ENCODE measurements around the gene FGD6. TPM values are rescaled to one million over a fixed set of nuclear protein-coding genes. Genes with fewer than 3 reads are reported as not detected.
"Not testable (repeated sequence)": the region's sequence is repeated elsewhere in the genome, so short reads cannot be mapped to it uniquely, and the experiment has no call there.

Gene FGD6
- total and polyA plus RNA-seq, 2 donors (not counting 1 experiment from before 2014, with no cell fraction given), result 3.3 to 4.7 TPM

DNA sequence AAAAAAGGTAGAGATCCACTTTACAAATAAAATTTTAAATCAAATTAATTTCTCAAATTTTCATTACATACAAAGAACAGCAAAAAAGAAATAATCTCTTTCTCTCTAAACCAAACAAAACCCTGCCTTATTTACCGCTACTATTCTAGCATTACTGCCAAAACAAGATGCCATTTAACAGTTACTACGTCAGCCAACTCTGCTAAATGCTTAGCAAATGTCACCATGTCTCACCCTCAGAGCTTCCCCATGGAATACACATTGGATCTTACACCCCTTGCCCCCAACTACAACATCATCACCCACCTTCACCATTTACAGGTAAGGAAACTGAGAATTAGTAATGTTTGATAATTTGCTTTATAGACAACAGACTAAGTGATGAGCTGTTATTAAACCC is 120.9 kb downstream of the FGD6 start:
- Histone ChIP-seq H3K79me2 (ENCODE audit: control insufficient read depth, insufficient read depth, low read length) (no peaks in the 10 kb centered on the region), H3K9ac (ENCODE audit: insufficient read depth, low read length) (no peak overlapping the region), H4K20me1 (ENCODE audit: control insufficient read depth, extremely low read depth, insufficient read depth, low read length) (no peaks in the 10 kb centered on the region), H3K27me3 (ENCODE audit: control insufficient read depth, insufficient read depth, low read length) (no peaks in the 10 kb centered on the region), H2AFZ (ENCODE audit: low read length) (no peak overlapping the region), H3K36me3 (ENCODE audit: control insufficient read depth, insufficient read depth, low read length) (no peaks in the 10 kb centered on the region), H3K4me1 (ENCODE audit: control insufficient read depth, extremely low read depth, insufficient read depth, low read length) (peaks cover 5% of the 10 kb centered on the region), H3K9me3 (ENCODE audit: control insufficient read depth, insufficient read depth, low read depth, low read length) (no peaks in the 10 kb centered on the region), H3K4me3 (replicated peaks in 1 of 4; ENCODE audit: control extremely low read depth in 1 of 4, insufficient read depth in 1 of 4, low read depth in 3 of 4, low read length in 4 of 4) (no peak overlapping the region), H3K27ac (ENCODE audit: insufficient read depth, low read length) (no peak overlapping the region), H3K4me2 (ENCODE audit: extremely low read depth, insufficient read depth, low read length) (no peak overlapping the region)
- DNase-seq (ENCODE audit: low read depth in 2 of 2), result no peak
- TF ChIP-seq, protein P1, sequence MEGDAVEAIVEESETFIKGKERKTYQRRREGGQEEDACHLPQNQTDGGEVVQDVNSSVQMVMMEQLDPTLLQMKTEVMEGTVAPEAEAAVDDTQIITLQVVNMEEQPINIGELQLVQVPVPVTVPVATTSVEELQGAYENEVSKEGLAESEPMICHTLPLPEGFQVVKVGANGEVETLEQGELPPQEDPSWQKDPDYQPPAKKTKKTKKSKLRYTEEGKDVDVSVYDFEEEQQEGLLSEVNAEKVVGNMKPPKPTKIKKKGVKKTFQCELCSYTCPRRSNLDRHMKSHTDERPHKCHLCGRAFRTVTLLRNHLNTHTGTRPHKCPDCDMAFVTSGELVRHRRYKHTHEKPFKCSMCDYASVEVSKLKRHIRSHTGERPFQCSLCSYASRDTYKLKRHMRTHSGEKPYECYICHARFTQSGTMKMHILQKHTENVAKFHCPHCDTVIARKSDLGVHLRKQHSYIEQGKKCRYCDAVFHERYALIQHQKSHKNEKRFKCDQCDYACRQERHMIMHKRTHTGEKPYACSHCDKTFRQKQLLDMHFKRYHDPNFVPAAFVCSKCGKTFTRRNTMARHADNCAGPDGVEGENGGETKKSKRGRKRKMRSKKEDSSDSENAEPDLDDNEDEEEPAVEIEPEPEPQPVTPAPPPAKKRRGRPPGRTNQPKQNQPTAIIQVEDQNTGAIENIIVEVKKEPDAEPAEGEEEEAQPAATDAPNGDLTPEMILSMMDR (conservative IDR thresholded peaks at IDR 0.05 in 1 of 2, IDR thresholded peaks at IDR 0.05 in 1 of 2; ENCODE audit: low read depth in 1 of 2, low read length in 2 of 2), result no peak
- no peak for TF ChIP-seq EZH2 (IDR thresholded peaks at IDR 0.05; ENCODE audit: low read length, missing control alignments)

DNA sequence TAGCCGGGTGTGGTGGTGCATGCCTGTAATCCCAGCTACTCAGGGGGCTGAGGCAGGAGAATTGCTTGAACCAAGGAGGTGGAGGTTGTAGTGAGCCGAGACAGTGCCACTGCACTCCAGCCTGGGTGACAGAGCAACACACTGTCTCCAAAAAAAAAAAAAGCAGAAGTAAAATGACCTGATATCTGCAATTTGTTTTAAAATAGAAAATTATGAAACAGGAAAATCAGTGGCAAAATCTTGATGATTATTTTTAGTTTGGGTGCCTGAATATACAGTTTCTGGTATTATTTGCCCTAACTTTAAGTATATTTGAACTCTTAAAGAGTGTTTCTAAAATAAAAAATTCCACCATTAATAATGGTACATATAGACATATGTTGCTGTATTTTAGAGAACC is 121.4 kb downstream of the FGD6 start:
- not testable (repeated sequence) for H3K4me3 ChIP-seq (replicated peaks in 1 of 4; ENCODE audit: control extremely low read depth in 1 of 4, insufficient read depth in 1 of 4, low read depth in 3 of 4, low read length in 4 of 4); H3K36me3 ChIP-seq (ENCODE audit: control insufficient read depth, insufficient read depth, low read length)

DNA sequence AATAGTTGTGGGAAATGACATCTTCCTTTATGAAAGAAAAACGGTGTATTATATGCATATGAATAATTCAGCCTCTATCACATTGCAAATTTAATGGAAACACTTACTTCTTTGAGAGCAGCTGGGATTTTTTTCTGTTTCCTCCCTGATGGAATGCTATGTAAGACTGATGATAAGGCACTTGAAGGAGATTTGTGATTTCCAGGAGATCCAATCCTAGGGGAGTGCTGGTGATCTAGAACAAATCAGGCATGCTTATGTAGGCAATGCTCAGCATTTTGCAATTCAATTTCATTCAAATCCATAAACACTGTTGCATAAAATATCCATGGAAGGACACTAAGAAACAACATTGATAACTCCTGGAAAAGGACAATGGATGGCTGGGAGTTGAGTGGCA is 127.8 kb downstream of the FGD6 start:
- no peak overlapping the region for H2AFZ ChIP-seq (ENCODE audit: low read length)
- no peak overlapping the region for H3K4me2 ChIP-seq (ENCODE audit: extremely low read depth, insufficient read depth, low read length)
- H3K27ac ChIP-seq (ENCODE audit: insufficient read depth, low read length), result no peak overlapping the region
- no peaks in the 10 kb centered on the region for H3K79me2 ChIP-seq (ENCODE audit: control insufficient read depth, insufficient read depth, low read length)
- no peak for DNase-seq (ENCODE audit: low read depth in 2 of 2)
- H4K20me1 ChIP-seq (ENCODE audit: control insufficient read depth, extremely low read depth, insufficient read depth, low read length), result no peaks in the 10 kb centered on the region
- H3K27me3 ChIP-seq (ENCODE audit: control insufficient read depth, insufficient read depth, low read length), result no peaks in the 10 kb centered on the region
- H3K9me3 ChIP-seq (ENCODE audit: control insufficient read depth, insufficient read depth, low read depth, low read length), result no peaks in the 10 kb centered on the region
- H3K4me1 ChIP-seq (ENCODE audit: control insufficient read depth, extremely low read depth, insufficient read depth, low read length), result peaks cover under 1% of the 10 kb centered on the region
- no peak overlapping the region for H3K4me3 ChIP-seq (replicated peaks in 1 of 4; ENCODE audit: control extremely low read depth in 1 of 4, insufficient read depth in 1 of 4, low read depth in 3 of 4, low read length in 4 of 4)
- TF ChIP-seq EZH2 (IDR thresholded peaks at IDR 0.05; ENCODE audit: low read length, missing control alignments), result no peak
- TF ChIP-seq, protein P1 (conservative IDR thresholded peaks at IDR 0.05 in 1 of 2, IDR thresholded peaks at IDR 0.05 in 1 of 2; ENCODE audit: low read depth in 1 of 2, low read length in 2 of 2), result no peak
- H3K36me3 ChIP-seq (ENCODE audit: control insufficient read depth, insufficient read depth, low read length), result no peaks in the 10 kb centered on the region
- no peak overlapping the region for H3K9ac ChIP-seq (ENCODE audit: insufficient read depth, low read length)

More for the DNA sequence above, 121.4 kb downstream of the FGD6 start:
- H4K20me1 ChIP-seq (ENCODE audit: control insufficient read depth, extremely low read depth, insufficient read depth, low read length); H3K79me2 ChIP-seq (ENCODE audit: control insufficient read depth, insufficient read depth, low read length); H3K4me2 ChIP-seq (ENCODE audit: extremely low read depth, insufficient read depth, low read length); H3K9ac ChIP-seq (ENCODE audit: insufficient read depth, low read length); H2AFZ ChIP-seq (ENCODE audit: low read length); H3K27me3 ChIP-seq (ENCODE audit: control insufficient read depth, insufficient read depth, low read length); H3K4me1 ChIP-seq (ENCODE audit: control insufficient read depth, extremely low read depth, insufficient read depth, low read length); DNase-seq (ENCODE audit: low read depth in 2 of 2); H3K9me3 ChIP-seq (ENCODE audit: control insufficient read depth, insufficient read depth, low read depth, low read length); H3K27ac ChIP-seq (ENCODE audit: insufficient read depth, low read length): not testable (repeated sequence)

Measured in fibroblast of lung (primary cell).